H9 (cell line): ENCODE data around the gene LAMP2. TPM values are rescaled to one million over a fixed set of nuclear protein-coding genes. Genes with fewer than 3 reads are reported as not detected.

Experiments
- DNase-seq: peaks from one replicate; pipeline ENCODE4 v3.0.0-alpha.2; 2017
- H2AFZ ChIP-seq: one replicate; pipeline ENCODE4 v1.6.1; 2013; ENCODE audit warnings: mild to moderate bottlenecking, low read length, control low read depth, moderate library complexity
- H2AK5ac ChIP-seq: 2 replicates; pipeline ENCODE4 v1.6.1; 2013; ENCODE audit warnings: low read length, control low read depth, mixed read lengths; ENCODE audit not compliant: insufficient read length
- H2BK120ac ChIP-seq: one replicate; pipeline ENCODE4 v1.6.1; 2013; ENCODE audit warnings: low read depth, mild to moderate bottlenecking, low read length, control low read depth, inconsistent platforms; ENCODE audit not compliant: poor library complexity, severe bottlenecking
- H2BK12ac ChIP-seq: 2 replicates; pipeline ENCODE4 v1.6.1; 2013; ENCODE audit warnings: low read length, control low read depth, mixed read lengths, low read depth; ENCODE audit not compliant: insufficient read length
- H2BK15ac ChIP-seq: 2 replicates; pipeline ENCODE4 v1.6.1; 2013; ENCODE audit warnings: low read depth, low read length, control low read depth
- H2BK20ac ChIP-seq: one replicate; pipeline ENCODE4 v1.6.1; 2013; ENCODE audit warnings: low read depth, mild to moderate bottlenecking, low read length, control low read depth, inconsistent platforms; ENCODE audit not compliant: poor library complexity, severe bottlenecking
- H2BK5ac ChIP-seq: 2 replicates; pipeline ENCODE4 v1.6.1; 2013; ENCODE audit warnings: low read length, control low read depth, mixed read lengths; ENCODE audit not compliant: insufficient read length
- H3K14ac ChIP-seq: 2 replicates; pipeline ENCODE4 v1.6.1; 2013; ENCODE audit warnings: low read length, control low read depth; ENCODE audit not compliant: insufficient read depth
- H3K18ac ChIP-seq: 2 replicates; pipeline ENCODE4 v1.6.1; 2013; ENCODE audit warnings: low read depth, mild to moderate bottlenecking, mixed read lengths, low read length, control low read depth; ENCODE audit not compliant: insufficient read length
- H3K23ac ChIP-seq: 2 replicates; pipeline ENCODE4 v1.6.1; 2013; ENCODE audit warnings: low read length, control low read depth, mixed read lengths, low read depth; ENCODE audit not compliant: insufficient read length
- H3K23me2 ChIP-seq: 2 replicates; pipeline ENCODE4 v1.6.1; 2013; ENCODE audit warnings: low read depth, mild to moderate bottlenecking, mixed read lengths, low read length, control low read depth; ENCODE audit not compliant: insufficient read length, poor library complexity, severe bottlenecking
- H3K27ac ChIP-seq: 2 replicates; pipeline ENCODE4 v1.5.1; 2013; ENCODE audit warnings: low read length, control low read depth, mixed read lengths, low read depth; ENCODE audit not compliant: insufficient read length
- H3K27me3 ChIP-seq: 2 replicates; pipeline ENCODE4 v1.6.1; 2013; ENCODE audit warnings: low read length, control low read depth, inconsistent platforms; ENCODE audit not compliant: insufficient read depth
- H3K4ac ChIP-seq: 2 replicates; pipeline ENCODE4 v1.6.1; 2013; ENCODE audit warnings: low read depth, mild to moderate bottlenecking, control low read depth, inconsistent platforms, low read length, moderate library complexity
- H3K4me1 ChIP-seq: 2 replicates; pipeline ENCODE4 v1.6.1; 2013; ENCODE audit warnings: low read length, control low read depth, inconsistent platforms; ENCODE audit not compliant: insufficient read depth
- H3K4me2 ChIP-seq: 2 replicates; pipeline ENCODE4 v1.6.1; 2013; ENCODE audit warnings: low read length, control low read depth, mixed read lengths; ENCODE audit not compliant: insufficient read length, insufficient read depth
- H3K56ac ChIP-seq: 2 replicates; pipeline ENCODE4 v1.6.1; 2013; ENCODE audit warnings: low read depth, mild to moderate bottlenecking, mixed read lengths, low read length, control low read depth; ENCODE audit not compliant: insufficient read length
- H3K79me1 ChIP-seq: 2 replicates; pipeline ENCODE4 v1.6.1; 2013; ENCODE audit warnings: low read depth, mild to moderate bottlenecking, moderate library complexity, low read length, control low read depth, inconsistent platforms; ENCODE audit not compliant: insufficient read depth, poor library complexity, severe bottlenecking
- H3K79me2 ChIP-seq: 2 replicates; pipeline ENCODE4 v1.6.1; 2013; ENCODE audit warnings: low read length, control low read depth, inconsistent platforms; ENCODE audit not compliant: insufficient read depth
- H3K9ac ChIP-seq: 2 replicates; pipeline ENCODE4 v1.6.1; 2013; ENCODE audit warnings: low read length, control low read depth, mixed read lengths; ENCODE audit not compliant: insufficient read length; ENCODE audit errors: extremely low read depth
- H3K9me3 ChIP-seq: one replicate; pipeline ENCODE4 v1.6.1; 2013; ENCODE audit warnings: low read depth, low read length, inconsistent platforms; ENCODE audit not compliant: control insufficient read depth
- H3T11ph ChIP-seq: one replicate; pipeline ENCODE4 v1.6.1; 2013; ENCODE audit warnings: mild to moderate bottlenecking, low read length, control low read depth, inconsistent platforms
- H4K20me1 ChIP-seq: one replicate; pipeline ENCODE4 v1.6.1; 2013; ENCODE audit not compliant: control insufficient read depth, insufficient read length, insufficient read depth
- H4K5ac ChIP-seq: 2 replicates; pipeline ENCODE4 v1.6.1; 2013; ENCODE audit warnings: low read depth, mild to moderate bottlenecking, mixed read lengths, low read length, control low read depth; ENCODE audit not compliant: insufficient read length
- H4K8ac ChIP-seq: replicated peaks from 2 replicates; pipeline ENCODE4 v1.6.1; 2013; ENCODE audit warnings: low read length, control low read depth, mixed read lengths, low read depth; ENCODE audit not compliant: insufficient read length
- H4K91ac ChIP-seq: 2 replicates; pipeline ENCODE4 v1.6.1; 2013; ENCODE audit warnings: low read depth, mild to moderate bottlenecking, moderate library complexity, mixed read lengths, low read length, control low read depth; ENCODE audit not compliant: insufficient read length
- H3K27ac Mint-ChIP-seq, 3 experiments: 2 replicates in 2 of 3; 3 replicates in 1 of 3; pipeline ENCODE4 v1.8.0; 2020 to 2021; ENCODE audit warnings: mixed read lengths in 3 of 3, mild to moderate bottlenecking in 1 of 3, moderate library complexity in 1 of 3
- H3K27me3 Mint-ChIP-seq: 2 replicates; pipeline ENCODE4 v1.8.0; 2021; ENCODE audit warnings: low read depth, mild to moderate bottlenecking, moderate library complexity, mixed read lengths
- H3K36me3 Mint-ChIP-seq, 3 experiments: 2 replicates in 2 of 3; 3 replicates in 1 of 3; pipeline ENCODE4 v1.8.0; 2020 to 2021; ENCODE audit warnings: low read depth in 3 of 3, mixed read lengths in 3 of 3; ENCODE audit not compliant: insufficient read depth in 1 of 3
- H3K4me1 Mint-ChIP-seq, 2 experiments: 2 replicates each; pipeline ENCODE4 v1.8.0; 2020; ENCODE audit warnings: mixed read lengths in 2 of 2
- H3K4me3 Mint-ChIP-seq, 2 experiments: 2 replicates in 1 of 2; 3 replicates in 1 of 2; pipeline ENCODE4 v1.8.0; 2020 to 2021; ENCODE audit warnings: mild to moderate bottlenecking in 2 of 2, mixed read lengths in 2 of 2, moderate library complexity in 1 of 2
- H3K9me3 Mint-ChIP-seq, 2 experiments: 2 replicates in 1 of 2; 3 replicates in 1 of 2; pipeline ENCODE4 v1.8.0; 2020; ENCODE audit warnings: mild to moderate bottlenecking in 2 of 2, mixed read lengths in 2 of 2, moderate library complexity in 1 of 2
- WGBS: extraction: QIAGEN DNeasy Blood & Tissue Kit; methylation state at CpG from one replicate; pipeline ENCODE4 v1.1.7; 2013; ENCODE audit warnings: missing lambda C conversion rate, low lambda C conversion rate, mixed read lengths; ENCODE audit not compliant: insufficient read length; ENCODE audit errors: extremely low coverage; 5-methylcytosine and 5-hydroxymethylcytosine counted together
- total RNA-seq: library from RNA; stranded (reverse); gene quantifications from 2 replicates; pipeline ENCODE4 v1.2.1, GENCODE V29; 2021
- TF ChIP-seq, protein P1 (sequence below): fragments of 200-600 bp; sonication (generic); conservative IDR thresholded peaks from 3 replicates; pipeline ENCODE4 v1.8.0; 2021; ENCODE audit warnings: antibody characterized with exemption, mild to moderate bottlenecking

LAMP2 gene
- total RNA-seq, 1 experiment from 2014 or later: 27.7 TPM

DNA sequence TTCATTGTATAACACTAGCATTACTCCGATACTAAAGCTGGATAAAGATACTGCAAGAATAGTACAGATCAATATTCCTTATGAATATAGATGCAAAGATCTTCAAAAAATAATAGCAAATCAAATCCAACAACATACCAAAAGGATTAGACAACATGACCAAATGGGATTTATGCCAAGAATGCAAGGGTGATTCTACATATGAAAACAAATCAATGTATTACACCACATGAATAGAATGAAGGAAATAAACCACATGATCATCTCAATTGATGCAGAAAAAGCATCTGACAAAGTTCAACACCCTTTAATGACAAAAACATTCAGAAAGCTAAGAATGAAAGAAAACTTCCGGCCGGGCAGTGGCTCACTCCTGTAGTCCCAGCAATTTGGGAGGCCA lies 48.8 kb upstream of the LAMP2 start:
- no peak overlapping the region for H3T11ph ChIP-seq
- no peak overlapping the region for H2AFZ ChIP-seq
- no peak overlapping the region for H2BK120ac ChIP-seq
- no peak overlapping the region for H3K4me2 ChIP-seq
- H4K20me1 ChIP-seq: no peaks in the 10 kb centered on the region
- H3K4me1 Mint-ChIP-seq: peaks cover 6 to 7% of the 10 kb centered on the region in 2 experiments; a peak in 3 of 4 replicates
- H3K79me2 ChIP-seq: no peaks in the 10 kb centered on the region
- TF ChIP-seq, protein P1, sequence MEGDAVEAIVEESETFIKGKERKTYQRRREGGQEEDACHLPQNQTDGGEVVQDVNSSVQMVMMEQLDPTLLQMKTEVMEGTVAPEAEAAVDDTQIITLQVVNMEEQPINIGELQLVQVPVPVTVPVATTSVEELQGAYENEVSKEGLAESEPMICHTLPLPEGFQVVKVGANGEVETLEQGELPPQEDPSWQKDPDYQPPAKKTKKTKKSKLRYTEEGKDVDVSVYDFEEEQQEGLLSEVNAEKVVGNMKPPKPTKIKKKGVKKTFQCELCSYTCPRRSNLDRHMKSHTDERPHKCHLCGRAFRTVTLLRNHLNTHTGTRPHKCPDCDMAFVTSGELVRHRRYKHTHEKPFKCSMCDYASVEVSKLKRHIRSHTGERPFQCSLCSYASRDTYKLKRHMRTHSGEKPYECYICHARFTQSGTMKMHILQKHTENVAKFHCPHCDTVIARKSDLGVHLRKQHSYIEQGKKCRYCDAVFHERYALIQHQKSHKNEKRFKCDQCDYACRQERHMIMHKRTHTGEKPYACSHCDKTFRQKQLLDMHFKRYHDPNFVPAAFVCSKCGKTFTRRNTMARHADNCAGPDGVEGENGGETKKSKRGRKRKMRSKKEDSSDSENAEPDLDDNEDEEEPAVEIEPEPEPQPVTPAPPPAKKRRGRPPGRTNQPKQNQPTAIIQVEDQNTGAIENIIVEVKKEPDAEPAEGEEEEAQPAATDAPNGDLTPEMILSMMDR: no peak
- no CpG with 5 or more reads among the region's 3 CpGs for WGBS
- peaks cover 61% of the 10 kb centered on the region in 2 experiments for H3K9me3 Mint-ChIP-seq
- no peak overlapping the region for H2BK5ac ChIP-seq
- H3K9ac ChIP-seq: no peak overlapping the region
- no peak overlapping the region for H3K14ac ChIP-seq
- H3K9me3 ChIP-seq: peaks cover 3% of the 10 kb centered on the region
- no peak overlapping the region for H2AK5ac ChIP-seq
- H3K27ac ChIP-seq: no peak overlapping the region
- no peak overlapping the region for H3K23ac ChIP-seq
- H3K27ac Mint-ChIP-seq: no peak overlapping the region; a peak in 1 of 7 replicates
- no peak overlapping the region for H3K4ac ChIP-seq
- no peaks in the 10 kb centered on the region for H3K27me3 ChIP-seq
- no peaks in the 10 kb centered on the region for H3K27me3 Mint-ChIP-seq
- H3K79me1 ChIP-seq: no peaks in the 10 kb centered on the region
- no peak overlapping the region for H3K56ac ChIP-seq
- H3K23me2 ChIP-seq: no peaks in the 10 kb centered on the region
- H3K4me3 Mint-ChIP-seq: no peak overlapping the region
- no peak overlapping the region for H3K18ac ChIP-seq
- no peak overlapping the region for H4K5ac ChIP-seq
- no peak overlapping the region for H2BK15ac ChIP-seq
- peaks cover 2 to 14% (median 4%) of the 10 kb centered on the region in 3 experiments; a peak in 4 of 7 replicates for H3K36me3 Mint-ChIP-seq
- H2BK20ac ChIP-seq: no peak overlapping the region
- no peak overlapping the region for H4K8ac ChIP-seq
- no peak overlapping the region for H4K91ac ChIP-seq
- no peak overlapping the region for H2BK12ac ChIP-seq
- no peaks in the 10 kb centered on the region for H3K4me1 ChIP-seq
- DNase-seq: no peak
